Skeletal muscle satellite cell (primary cell): ENCODE results near the gene TRPC4.

ENCODE experiments used
- H3K27me3 ChIP-seq: 2 replicates; pipeline ENCODE4 v1.7.0; 2013; ENCODE audit warnings: low read length; ENCODE audit not compliant: control insufficient read depth, insufficient read depth
- H3K36me3 ChIP-seq: 2 replicates; pipeline ENCODE4 v1.7.0; 2013; ENCODE audit warnings: mild to moderate bottlenecking, control low read depth, low read length; ENCODE audit not compliant: insufficient read depth
- H3K4me1 ChIP-seq: 2 replicates; pipeline ENCODE4 v1.7.0; 2013; ENCODE audit warnings: low read length; ENCODE audit not compliant: control insufficient read depth, insufficient read depth
- H3K4me2 ChIP-seq: 2 replicates; pipeline ENCODE4 v1.7.0; 2013; ENCODE audit warnings: mild to moderate bottlenecking, low read length
- H3K4me3 ChIP-seq: 2 replicates; pipeline ENCODE4 v1.7.0; 2013; ENCODE audit warnings: low read length
- H3K9ac ChIP-seq: 2 replicates; pipeline ENCODE4 v1.7.0; 2013; ENCODE audit warnings: mild to moderate bottlenecking, low read depth, low read length, moderate library complexity
- H3K9me3 ChIP-seq: replicated peaks from 2 replicates; pipeline ENCODE4 v1.7.0; 2013; ENCODE audit warnings: mild to moderate bottlenecking, control low read depth, low read length

The TRPC4 gene

DNA sequence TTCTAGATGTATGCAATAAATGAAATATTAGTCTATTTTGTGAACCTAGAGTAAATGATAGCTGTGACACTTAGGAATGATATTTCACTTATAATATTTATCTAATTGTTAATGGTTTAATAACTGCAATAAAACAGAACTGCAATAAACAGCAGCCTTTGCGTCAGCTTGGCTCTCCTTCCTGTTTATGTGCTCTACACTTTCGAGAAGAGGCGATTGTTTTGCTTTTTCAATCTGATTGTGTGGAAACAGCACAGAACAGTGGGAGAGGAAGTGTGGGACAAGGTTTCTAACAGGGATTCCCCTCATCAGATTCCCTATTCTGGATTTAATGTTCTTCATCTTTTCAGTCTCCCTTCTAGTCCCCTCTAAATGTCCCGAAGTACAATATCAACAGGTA is 17.3 kb upstream of the TRPC4 start:
- H3K4me1 ChIP-seq, result peaks cover 10% of the 10 kb centered on the region
- H3K4me2 ChIP-seq, result no peak overlapping the region
- no peaks in the 10 kb centered on the region for H3K9me3 ChIP-seq
- H3K27me3 ChIP-seq, result no peaks in the 10 kb centered on the region
- no peak overlapping the region for H3K4me3 ChIP-seq
- H3K36me3 ChIP-seq, result no peaks in the 10 kb centered on the region
- H3K9ac ChIP-seq, result no peak overlapping the region

DNA sequence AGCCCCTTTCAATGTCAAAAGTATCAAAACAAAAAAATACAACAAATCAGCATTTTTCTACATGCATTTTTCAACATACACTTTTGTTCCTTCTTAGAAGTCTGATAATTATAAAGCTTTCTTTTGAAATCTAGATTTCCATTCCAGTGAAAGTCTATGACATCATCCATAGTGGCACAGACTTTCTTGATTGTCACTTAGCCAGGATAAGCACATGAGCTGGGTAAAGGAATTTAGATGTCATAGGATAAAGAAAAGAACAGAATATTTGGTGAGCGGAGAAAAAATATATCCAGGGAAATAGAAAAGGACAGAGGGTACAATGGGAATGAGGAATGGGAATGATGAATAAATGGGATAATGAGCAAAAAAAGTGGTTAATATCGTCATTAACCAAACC is 15.1 kb upstream of the TRPC4 start:
- no peaks in the 10 kb centered on the region for H3K36me3 ChIP-seq
- H3K9ac ChIP-seq, result no peak overlapping the region
- no peak overlapping the region for H3K4me2 ChIP-seq
- H3K9me3 ChIP-seq, result no peaks in the 10 kb centered on the region
- H3K4me3 ChIP-seq, result no peak overlapping the region
- H3K27me3 ChIP-seq, result no peaks in the 10 kb centered on the region
- H3K4me1 ChIP-seq, result peaks cover 10% of the 10 kb centered on the region

DNA sequence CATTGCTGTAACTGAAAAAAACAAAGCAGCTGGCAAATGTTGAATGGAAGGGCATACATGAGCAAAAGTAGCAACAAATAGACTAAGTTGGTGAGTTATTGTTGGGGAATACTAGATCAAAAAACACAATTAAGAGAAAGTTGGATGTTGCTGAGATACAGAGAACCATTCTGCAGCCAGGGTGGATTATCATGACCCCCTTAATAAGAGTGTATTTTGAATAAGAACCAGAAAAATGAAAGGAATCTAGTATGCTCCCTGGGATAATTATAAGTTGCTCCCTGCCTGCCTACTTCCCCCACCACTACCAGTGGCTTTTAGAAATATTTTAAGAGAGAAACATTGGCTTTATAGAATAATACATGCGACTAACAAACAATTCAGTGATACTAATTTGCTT is 14.5 kb upstream of the TRPC4 start:
- no peak overlapping the region for H3K4me3 ChIP-seq
- H3K27me3 ChIP-seq, result no peaks in the 10 kb centered on the region
- no peak overlapping the region for H3K4me2 ChIP-seq
- no peaks in the 10 kb centered on the region for H3K36me3 ChIP-seq
- no peak overlapping the region for H3K9ac ChIP-seq
- no peaks in the 10 kb centered on the region for H3K9me3 ChIP-seq
- H3K4me1 ChIP-seq, result peaks cover 7% of the 10 kb centered on the region

DNA sequence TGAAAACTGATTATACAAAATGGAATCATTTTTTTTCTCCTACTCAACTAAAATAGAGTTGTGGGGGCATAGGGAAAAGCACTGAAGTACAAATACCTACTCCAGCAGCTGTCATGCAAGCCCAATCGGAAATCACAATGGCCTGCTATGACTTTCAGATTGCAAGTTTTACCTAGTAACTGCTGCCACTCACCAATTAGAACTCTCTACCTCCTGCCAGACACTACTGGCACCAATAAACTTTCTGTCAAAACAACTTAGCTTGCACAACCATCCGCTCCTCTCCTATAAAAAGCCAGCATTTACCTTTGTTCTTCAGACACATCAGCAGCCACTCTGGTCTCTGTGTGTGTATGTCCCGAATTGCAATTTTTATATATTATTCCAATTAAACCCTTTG is 9.3 kb upstream of the TRPC4 start:
- no peak overlapping the region for H3K4me3 ChIP-seq
- no peaks in the 10 kb centered on the region for H3K27me3 ChIP-seq
- no peak overlapping the region for H3K9ac ChIP-seq
- H3K9me3 ChIP-seq, result no peaks in the 10 kb centered on the region
- no peaks in the 10 kb centered on the region for H3K36me3 ChIP-seq
- H3K4me2 ChIP-seq, result no peak overlapping the region
- H3K4me1 ChIP-seq, result peaks cover 7% of the 10 kb centered on the region

DNA sequence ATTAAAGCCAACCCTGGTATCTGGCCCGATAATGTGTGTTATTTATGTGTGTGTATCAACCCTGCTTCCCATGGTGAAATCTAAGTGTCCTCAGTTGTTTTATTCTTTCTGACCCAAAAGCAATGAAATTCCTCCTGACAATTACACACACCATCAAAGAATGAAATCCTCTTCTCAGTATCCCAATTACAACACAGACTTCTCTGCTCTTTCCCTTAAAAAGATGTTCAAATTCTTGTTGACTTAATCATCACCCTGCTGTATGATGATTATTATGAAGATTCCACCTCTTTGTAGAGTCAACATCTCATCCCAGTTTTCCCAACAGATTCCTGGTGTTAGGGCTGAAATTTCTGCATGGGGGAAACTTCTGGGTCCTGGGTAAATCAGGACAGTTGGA is 8.9 kb upstream of the TRPC4 start:
- Histone ChIP-seq H3K4me3 (no peak overlapping the region), H3K9ac (no peak overlapping the region), H3K4me1 (peaks cover 7% of the 10 kb centered on the region), H3K27me3 (no peaks in the 10 kb centered on the region), H3K4me2 (no peak overlapping the region), H3K9me3 (no peaks in the 10 kb centered on the region), H3K36me3 (no peaks in the 10 kb centered on the region)

DNA sequence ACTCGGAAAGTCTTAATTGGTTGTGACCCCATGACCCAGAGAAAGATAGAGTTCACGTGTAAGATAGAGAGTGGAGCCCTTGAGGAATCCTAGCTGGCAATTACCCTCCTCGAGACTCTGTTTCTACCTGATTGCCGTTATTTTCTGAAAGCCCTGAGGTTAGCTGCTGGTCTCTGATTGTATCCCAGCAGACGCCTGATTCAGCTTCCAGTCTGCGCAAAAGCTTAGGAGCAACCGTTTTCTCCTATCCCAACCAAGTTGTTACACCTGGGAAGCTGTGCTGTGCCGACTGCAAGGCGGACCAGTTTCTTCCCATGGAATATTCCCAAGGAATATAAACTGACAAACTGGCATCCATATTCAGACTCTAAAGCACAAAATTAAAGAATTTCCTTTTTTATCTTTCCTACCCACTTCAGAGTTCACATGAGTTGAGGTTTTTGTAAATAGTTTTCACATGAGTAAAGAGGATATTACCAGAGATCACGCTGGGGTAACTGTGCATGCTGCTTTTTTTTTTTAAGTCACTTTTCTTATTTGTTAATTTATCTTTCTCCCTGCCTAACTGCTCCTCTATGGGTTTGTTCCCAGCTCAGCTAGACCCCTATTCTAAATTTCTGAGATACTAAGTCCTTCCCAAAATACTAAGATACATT is 1.5 kb upstream of the TRPC4 start:
- Histone ChIP-seq H3K27me3 (no peaks in the 10 kb centered on the region), H3K9me3 (no peaks in the 10 kb centered on the region), H3K4me1 (peaks cover 21% of the 10 kb centered on the region), H3K9ac (peak overlapping the region; percentile 79), H3K4me2 (peak overlapping the region; percentile 99), H3K4me3 (peak overlapping the region; percentile 80), H3K36me3 (no peaks in the 10 kb centered on the region)

DNA sequence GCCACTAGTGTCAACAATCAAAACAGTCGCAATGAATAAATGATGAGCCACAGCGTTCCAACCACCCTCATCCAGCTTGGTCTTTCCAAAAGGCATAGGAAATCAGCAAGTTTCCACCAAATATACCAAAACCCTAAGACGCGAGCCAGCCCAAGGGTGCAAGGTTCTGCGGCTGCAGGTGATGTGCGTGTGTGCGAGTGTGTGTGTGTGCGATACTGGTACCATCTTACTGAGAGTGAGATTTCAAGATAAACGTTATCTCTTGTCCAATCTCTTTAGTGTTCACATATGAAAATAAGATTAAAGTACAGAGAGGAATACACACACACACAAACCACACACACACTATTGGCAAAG is 895 bp upstream of the TRPC4 start:
- Histone ChIP-seq H3K9ac (peak overlapping the region; percentile 79), H3K9me3 (no peaks in the 10 kb centered on the region), H3K4me2 (peak overlapping the region; percentile 99), H3K36me3 (no peaks in the 10 kb centered on the region), H3K4me1 (peaks cover 21% of the 10 kb centered on the region), H3K4me3 (peak overlapping the region; percentile 80), H3K27me3 (no peaks in the 10 kb centered on the region)

DNA sequence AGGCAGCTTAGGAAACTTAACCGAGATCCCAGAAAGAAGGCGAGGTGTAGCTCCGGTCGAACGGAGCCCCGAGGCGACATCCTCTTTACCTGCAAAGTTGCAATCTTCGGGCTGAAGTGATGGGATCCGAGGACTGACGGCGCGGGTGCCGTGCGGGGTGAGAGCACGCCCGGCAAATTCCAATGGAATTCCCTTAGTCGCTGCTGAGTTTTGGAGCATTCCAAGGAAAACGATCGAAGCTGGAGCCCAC is 141 bp downstream of the TRPC4 start:
- H3K4me1 ChIP-seq, result peaks cover 21% of the 10 kb centered on the region
- peak overlapping the region; percentile 79 for H3K9ac ChIP-seq
- H3K4me3 ChIP-seq, result peak overlapping the region; percentile 80

DNA sequence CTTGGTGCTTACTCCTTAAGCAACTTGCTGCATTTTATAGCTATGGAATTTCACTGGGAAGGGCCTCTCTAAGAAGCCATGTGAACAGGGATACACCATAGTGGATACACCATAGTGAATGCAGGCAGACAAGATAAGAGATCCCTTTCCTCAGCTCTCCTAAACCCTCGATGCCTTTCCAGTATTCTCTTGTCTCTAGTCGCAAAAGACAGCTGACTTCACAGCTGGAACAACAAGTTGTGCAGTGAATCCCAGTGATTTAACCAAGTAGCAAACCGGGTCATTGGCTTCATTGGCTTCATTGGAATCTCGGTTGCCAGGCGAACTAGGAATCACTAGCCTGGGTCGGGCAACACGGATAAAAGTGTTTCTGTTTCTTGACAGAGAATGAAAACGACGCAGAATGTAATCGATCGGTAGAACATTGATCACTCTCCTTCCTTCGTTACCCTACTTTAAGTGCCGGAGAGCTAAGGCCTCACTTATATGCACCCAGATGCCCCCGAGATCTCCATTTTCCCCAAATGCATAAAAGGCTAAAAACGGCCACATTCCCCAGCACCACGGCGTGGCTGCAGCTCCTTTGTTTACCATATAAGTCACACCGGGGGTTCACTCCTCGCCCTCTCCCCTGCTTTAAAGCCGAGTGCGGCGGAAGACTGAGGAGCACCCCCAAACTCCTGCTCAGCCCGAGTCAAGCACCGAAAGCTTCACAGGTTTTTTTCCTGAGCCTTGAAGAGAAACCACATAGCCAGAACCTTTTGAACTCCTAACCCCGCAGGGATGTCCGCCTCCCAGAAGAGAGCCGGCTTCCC is 674 bp downstream of the TRPC4 start:
- Histone ChIP-seq H3K4me2 (peak overlapping the region; percentile 99), H3K4me3 (peak overlapping the region; percentile 80), H3K36me3 (no peaks in the 10 kb centered on the region), H3K4me1 (peaks cover 21% of the 10 kb centered on the region), H3K9ac (peak overlapping the region; percentile 79), H3K27me3 (no peaks in the 10 kb centered on the region), H3K9me3 (no peaks in the 10 kb centered on the region)

More for the DNA sequence above, 141 bp downstream of the TRPC4 start:
- H3K9me3 ChIP-seq, result no peaks in the 10 kb centered on the region
- no peaks in the 10 kb centered on the region for H3K36me3 ChIP-seq
- H3K27me3 ChIP-seq, result no peaks in the 10 kb centered on the region
- H3K4me2 ChIP-seq, result peak overlapping the region; percentile 99

DNA sequence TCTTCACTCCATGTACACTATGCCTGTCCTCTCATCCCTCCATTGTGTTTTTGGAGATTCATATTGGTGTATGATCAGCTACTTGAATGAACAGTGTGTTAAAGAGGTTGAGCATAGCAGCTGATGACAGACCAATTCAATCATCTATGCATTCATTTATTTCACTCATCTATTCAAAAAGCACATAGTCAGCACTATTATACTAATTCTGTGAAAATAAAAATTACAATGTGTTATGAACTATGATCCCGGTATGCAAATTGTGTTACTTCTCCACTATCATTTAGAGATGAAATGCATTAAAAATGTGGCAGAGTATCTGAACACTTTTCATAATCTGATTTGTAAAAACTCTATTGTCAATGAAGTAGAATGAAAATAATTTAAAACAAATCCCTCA is 5.9 kb downstream of the TRPC4 start:
- Histone ChIP-seq H3K27me3 (no peaks in the 10 kb centered on the region), H3K4me3 (no peak overlapping the region), H3K36me3 (no peaks in the 10 kb centered on the region), H3K9me3 (no peaks in the 10 kb centered on the region), H3K4me2 (no peak overlapping the region), H3K9ac (no peak overlapping the region), H3K4me1 (no peaks in the 10 kb centered on the region)

DNA sequence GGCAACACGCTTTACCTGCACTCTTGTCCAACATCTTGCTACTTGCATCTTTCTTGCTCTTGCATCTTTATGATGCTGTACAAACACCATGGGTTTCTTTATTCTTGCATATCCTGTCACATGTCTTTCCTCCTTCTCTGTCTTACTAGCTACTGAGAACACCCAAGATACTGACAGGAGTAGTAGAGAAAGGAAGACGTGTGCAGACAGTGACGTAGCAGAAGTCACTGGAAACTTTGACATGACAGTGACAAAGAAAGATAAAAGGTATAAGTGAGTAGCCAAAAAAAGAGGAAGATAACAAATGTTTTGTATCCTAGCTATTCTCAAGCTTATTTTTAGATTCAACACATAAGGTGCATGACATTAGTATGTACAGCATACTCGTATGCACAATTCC is 34.2 kb downstream of the TRPC4 start:
- H3K4me3 ChIP-seq, result no peak overlapping the region
- no peaks in the 10 kb centered on the region for H3K9me3 ChIP-seq
- H3K27me3 ChIP-seq, result no peaks in the 10 kb centered on the region
- H3K36me3 ChIP-seq, result no peaks in the 10 kb centered on the region
- H3K4me2 ChIP-seq, result no peak overlapping the region
- H3K9ac ChIP-seq, result no peak overlapping the region
- no peaks in the 10 kb centered on the region for H3K4me1 ChIP-seq

DNA sequence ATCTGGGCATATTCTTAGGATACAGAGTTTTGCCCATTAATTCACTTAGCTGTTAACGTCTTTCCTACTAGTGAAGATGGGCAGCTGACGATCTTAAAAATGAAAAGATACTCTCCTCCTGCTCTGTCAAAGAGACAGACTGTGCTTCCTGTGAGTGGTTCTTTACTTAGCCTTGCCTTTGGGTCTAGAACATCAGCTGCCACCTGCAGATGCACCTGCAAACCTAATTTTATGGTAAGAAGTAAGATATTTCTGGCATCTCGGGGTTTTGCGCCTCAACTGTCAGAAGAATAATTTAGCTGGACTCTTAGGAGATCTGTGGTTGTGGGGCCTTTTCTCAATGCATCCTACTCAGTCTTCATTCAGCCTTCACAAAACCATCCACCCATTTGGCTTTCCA is 36.2 kb downstream of the TRPC4 start:
- H3K36me3 ChIP-seq, result no peaks in the 10 kb centered on the region

More for the DNA sequence above, 36.2 kb downstream of the TRPC4 start:
- Histone ChIP-seq H3K9me3 (peaks cover 3% of the 10 kb centered on the region), H3K27me3 (no peaks in the 10 kb centered on the region), H3K4me1 (no peaks in the 10 kb centered on the region), H3K9ac (no peak overlapping the region), H3K4me2 (no peak overlapping the region), H3K4me3 (no peak overlapping the region)
